IMR-90 (cell line): ENCODE results near the gene TNFAIP8L1. TPM values are rescaled to one million over a fixed set of nuclear protein-coding genes. Genes with fewer than 3 reads are reported as not detected.
A peak's percentile ranks its signal among the peaks of the same experiment; 100 is the strongest.

ENCODE experiments used
- ATAC-seq: fragments of 200-7000 bp; cut with Tn5 transposase; 2 replicates; pipeline ENCODE4 v1.9.1; 2020; ENCODE audit warnings: low read depth, mild to moderate bottlenecking, moderate library complexity
- BruUV-seq: library from RNA; stranded (reverse); fragments of 400-500 nt; replicated peaks from 2 replicates; lab custom pipeline; 2021; lab: Mats Ljungman, UMichigan
- CTCF ChIA-PET: fragments of 300-600 bp; formaldehyde crosslinking; extraction: SDS; loops from one replicate; lab custom pipeline; 2021; ENCODE audit warnings: antibody characterized with exemption; lab: Yijun Ruan, JAX
- POLR2A ChIA-PET: fragments of 300-600 bp; sonication (Branson Sonifier 250); formaldehyde crosslinking; loops from one replicate; lab custom pipeline; 2022; ENCODE audit warnings: antibody characterized with exemption; ENCODE audit not compliant: unreplicated experiment; lab: Charles Lee
- DNase-seq: peaks from one replicate; pipeline ENCODE4 v3.0.0; 2013
- H2AFZ ChIP-seq: replicated peaks from 2 replicates; pipeline ENCODE3; 2013; ENCODE audit warnings: low read length, mild to moderate bottlenecking; ENCODE audit not compliant: poor library complexity
- H2AK5ac ChIP-seq: 2 replicates; pipeline ENCODE4 v1.6.1; 2013; ENCODE audit warnings: low read depth, low read length, inconsistent platforms
- H2AK9ac ChIP-seq: replicated peaks from 2 replicates; pipeline ENCODE3; 2013; ENCODE audit warnings: mild to moderate bottlenecking, low read depth, low read length, moderate library complexity; ENCODE audit not compliant: poor library complexity
- H2BK120ac ChIP-seq: 2 replicates; pipeline ENCODE4 v1.6.1; 2013; ENCODE audit warnings: low read depth, low read length, inconsistent platforms
- H2BK15ac ChIP-seq: 3 replicates; pipeline ENCODE4 v1.6.1; 2013; ENCODE audit warnings: low read depth, low read length, inconsistent platforms
- H2BK20ac ChIP-seq: 2 replicates; pipeline ENCODE4 v1.6.1; 2013; ENCODE audit warnings: low read depth, mild to moderate bottlenecking, inconsistent platforms, low read length, moderate library complexity
- H2BK5ac ChIP-seq: 2 replicates; pipeline ENCODE4 v1.6.1; 2013; ENCODE audit warnings: mild to moderate bottlenecking, low read depth, low read length, inconsistent platforms; ENCODE audit not compliant: poor library complexity, severe bottlenecking
- H3K14ac ChIP-seq: replicated peaks from 2 replicates; pipeline ENCODE4 v1.6.1; 2013; ENCODE audit warnings: low read depth, low read length, inconsistent platforms
- H3K18ac ChIP-seq: 2 replicates; pipeline ENCODE4 v1.6.1; 2013; ENCODE audit warnings: low read depth, low read length, control low read depth
- H3K23ac ChIP-seq: 2 replicates; pipeline ENCODE4 v1.6.1; 2013; ENCODE audit warnings: low read depth, low read length, inconsistent platforms
- H3K27ac ChIP-seq: 2 replicates; pipeline ENCODE4 v1.5.1; 2013; ENCODE audit warnings: mild to moderate bottlenecking, control low read depth, low read length; ENCODE audit not compliant: insufficient read depth
- H3K27me3 ChIP-seq: 2 replicates; pipeline ENCODE4 v1.6.1; 2013; ENCODE audit warnings: low read length; ENCODE audit not compliant: control insufficient read depth, insufficient read depth
- H3K36me3 ChIP-seq: 2 replicates; pipeline ENCODE4 v1.6.1; 2013; ENCODE audit warnings: low read length, mixed read lengths; ENCODE audit not compliant: control insufficient read depth, insufficient read depth
- H3K4ac ChIP-seq: 2 replicates; pipeline ENCODE4 v1.6.1; 2013; ENCODE audit warnings: low read depth, low read length, inconsistent platforms
- H3K4me1 ChIP-seq: 2 replicates; pipeline ENCODE4 v1.6.1; 2013; ENCODE audit warnings: low read length, mixed read lengths; ENCODE audit not compliant: control insufficient read depth, insufficient read depth
- H3K4me2 ChIP-seq: 2 replicates; pipeline ENCODE4 v1.6.1; 2013; ENCODE audit warnings: low read depth, mild to moderate bottlenecking, control low read depth, low read length, moderate library complexity
- H3K4me3 ChIP-seq: 2 replicates; pipeline ENCODE4 v1.5.1; 2013; ENCODE audit warnings: low read depth, mild to moderate bottlenecking, control low read depth, low read length, moderate library complexity; ENCODE audit not compliant: insufficient read depth
- H3K56ac ChIP-seq: 2 replicates; pipeline ENCODE4 v1.6.1; 2013; ENCODE audit warnings: low read length, inconsistent platforms; ENCODE audit not compliant: insufficient read depth; ENCODE audit errors: extremely low read depth
- H3K79me1 ChIP-seq, 2 experiments: 2 replicates each; pipeline ENCODE4 v1.6.1; 2013; ENCODE audit warnings: low read length in 2 of 2, inconsistent platforms in 1 of 2, low read depth in 1 of 2
- H3K9ac ChIP-seq: 2 replicates; pipeline ENCODE4 v1.6.1; 2013; ENCODE audit warnings: low read depth, low read length, control low read depth
- H3K9me1 ChIP-seq: 2 replicates; pipeline ENCODE4 v1.6.1; 2013; ENCODE audit warnings: low read length, inconsistent platforms; ENCODE audit not compliant: insufficient read depth
- H3K9me3 ChIP-seq: 2 replicates; pipeline ENCODE4 v1.6.1; 2013; ENCODE audit warnings: low read length; ENCODE audit not compliant: control insufficient read depth, insufficient read depth
- H4K20me1 ChIP-seq: 2 replicates; pipeline ENCODE4 v1.6.1; 2013; ENCODE audit warnings: low read length, inconsistent platforms; ENCODE audit not compliant: insufficient read depth
- H4K5ac ChIP-seq: 2 replicates; pipeline ENCODE4 v1.6.1; 2013; ENCODE audit warnings: mild to moderate bottlenecking, low read depth, low read length, control low read depth
- H4K8ac ChIP-seq, 2 experiments: 2 replicates each; pipeline ENCODE4 v1.6.1; 2013; ENCODE audit warnings: low read depth in 2 of 2, low read length in 2 of 2, control low read depth in 1 of 2, inconsistent platforms in 1 of 2
- H4K91ac ChIP-seq: 2 replicates; pipeline ENCODE4 v1.6.1; 2013; ENCODE audit warnings: low read depth, low read length, inconsistent platforms; ENCODE audit not compliant: insufficient read depth
- CHD1 ChIP-seq: IDR thresholded peaks from 2 replicates; pipeline ENCODE4 v1.6.1; 2012; ENCODE audit warnings: low read depth, low read length, improper control_type of control experiment
- FOS ChIP-seq: fragments of 150-350 bp; IDR thresholded peaks from 2 replicates; pipeline ENCODE4 v1.6.1; 2016; ENCODE audit warnings: low read depth, low read length
- MAZ ChIP-seq: IDR thresholded peaks from 2 replicates; pipeline ENCODE4 v1.6.1; 2012; ENCODE audit warnings: low read depth, mild to moderate bottlenecking, low read length, improper control_type of control experiment, moderate library complexity, borderline replicate concordance
- MXI1 ChIP-seq: IDR thresholded peaks from 2 replicates; pipeline ENCODE4 v1.6.1; 2012; ENCODE audit warnings: low read depth, mild to moderate bottlenecking, low read length, moderate library complexity, borderline replicate concordance
- NFE2L2 ChIP-seq: fragments of 150-350 bp; IDR thresholded peaks from 2 replicates; pipeline ENCODE4 v1.6.1; 2016; ENCODE audit warnings: low read depth, mild to moderate bottlenecking, low read length
- POLR2A ChIP-seq: IDR thresholded peaks from 2 replicates; pipeline ENCODE4 v1.6.1; 2012; ENCODE audit warnings: mild to moderate bottlenecking, low read depth, low read length
- RAD21 ChIP-seq: IDR thresholded peaks from 2 replicates; pipeline ENCODE4 v1.6.1; 2012; ENCODE audit warnings: low read length, improper control_type of control experiment
- RCOR1 ChIP-seq: IDR thresholded peaks from 2 replicates; pipeline ENCODE4 v1.6.1; 2012; ENCODE audit warnings: mild to moderate bottlenecking, low read length, improper control_type of control experiment; ENCODE audit not compliant: insufficient replicate concordance
- SMC3 ChIP-seq: fragments of 150-350 bp; IDR thresholded peaks from 2 replicates; pipeline ENCODE4 v1.6.1; 2016; ENCODE audit warnings: low read depth, mild to moderate bottlenecking, antibody characterized with exemption, low read length, moderate library complexity
- USF2 ChIP-seq: fragments of 150-350 bp; IDR thresholded peaks from 2 replicates; pipeline ENCODE4 v1.6.1; 2017; ENCODE audit warnings: mild to moderate bottlenecking, antibody characterized with exemption, low read length, low read depth
- WGBS, 2 experiments: methylation state at CpG; one replicate each; pipeline versions ENCODE4 v1.1.5 to v1.1.7; 2013; ENCODE audit warnings: missing lambda C conversion rate in 2 of 2; ENCODE audit not compliant: insufficient read length in 1 of 2; ENCODE audit errors: extremely low coverage in 2 of 2; 5-methylcytosine and 5-hydroxymethylcytosine counted together
- dilution Hi-C: fragments of 300-500 bp; cut with HindIII; formaldehyde crosslinking; loops from one replicate; pipeline ENCODE4 v1.14.3; 2018; ENCODE audit warnings: low sequenced_read_pairs; ENCODE audit not compliant: unreplicated experiment
- in situ Hi-C: fragments of 300-500 bp; cut with MboI; formaldehyde crosslinking; loops from 3 replicates; pipeline ENCODE4 v1.14.3; 2019; ENCODE audit warnings: low sequenced_read_pairs, inconsistent platforms, mixed read lengths
- intact Hi-C: fragments of 100-400 bp; cut with micrococcal nuclease; formaldehyde crosslinking; loops from 2 replicates; pipeline ENCODE4 v1.10.0; 2022
- polyA plus RNA-seq, 3 experiments: library from polyadenylated mRNA; depleted of rRNA; stranded (reverse); fragments of >200 nt; gene quantifications; 2 replicates each; pipeline ENCODE4 v1.2.3, GENCODE V29; 2012; ENCODE audit warnings: low replicate concordance in 1 of 3
- total RNA-seq: library from RNA; depleted of rRNA; stranded (reverse); fragments of >200 nt; gene quantifications from 2 replicates; pipeline ENCODE4 v1.2.3, GENCODE V29; 2012

Gene TNFAIP8L1
- total and polyA plus RNA-seq, 2 of the 4 experiments (the other 2 are of a cell fraction), result 2.5 to 6.0 TPM

GRCh38 chr19:4699826-4700692 lies 60.7 kb downstream of the TNFAIP8L1 start:
- H3K56ac ChIP-seq, result no peak overlapping the region
- no peak overlapping the region for H3K27ac ChIP-seq
- H2AFZ ChIP-seq, result no peak overlapping the region
- peaks cover 66% of the 10 kb centered on the region for H3K36me3 ChIP-seq
- H4K91ac ChIP-seq, result no peak overlapping the region
- H2AK5ac ChIP-seq, result no peak overlapping the region
- no peak overlapping the region for H2BK120ac ChIP-seq
- no TSS peak for BruUV-seq
- intact Hi-C loops, result no loop called here
- no peak overlapping the region for H3K4me3 ChIP-seq
- in situ Hi-C loops, result no loop called here
- H3K23ac ChIP-seq, result no peak overlapping the region
- no peak overlapping the region for H2BK15ac ChIP-seq
- H4K20me1 ChIP-seq, result no peaks in the 10 kb centered on the region; the same call in 1 of the 2 replicates
- peak overlapping the region; percentile 42 for H2AK9ac ChIP-seq
- H3K4me1 ChIP-seq, result peaks cover 9% of the 10 kb centered on the region; the same call in 1 of the 2 replicates
- no peak overlapping the region for H3K4ac ChIP-seq
- H3K9ac ChIP-seq, result no peak overlapping the region
- peaks cover 15% of the 10 kb centered on the region for H3K9me1 ChIP-seq
- H2BK5ac ChIP-seq, result no peak overlapping the region
- DNase-seq, result no peak
- 95% methylated on average over 25 of the region's 33 CpGs; no CpG with 5 or more reads in 1 of the 2 experiments for WGBS, 2 experiments
- H4K5ac ChIP-seq, result no peak overlapping the region
- no peaks in the 10 kb centered on the region for H3K9me3 ChIP-seq
- no peaks in the 10 kb centered on the region for H3K27me3 ChIP-seq
- no peak for ATAC-seq
- dilution Hi-C loops, result no loop called here
- TF ChIP-seq MAZ (no peak), SMC3 (no peak), NFE2L2 (no peak), CHD1 (no peak), POLR2A (no peak), RAD21 (no peak), USF2 (no peak), RCOR1 (no peak), MXI1 (no peak), FOS (no peak)
- H3K18ac ChIP-seq, result no peak overlapping the region
- peaks cover 0 to 16% of the 10 kb centered on the region in 2 experiments for H3K79me1 ChIP-seq
- POLR2A ChIA-PET, result no interaction called here
- H4K8ac ChIP-seq, result no peak overlapping the region
- H3K4me2 ChIP-seq, result no peak overlapping the region
- H3K14ac ChIP-seq, result no peak overlapping the region
- H2BK20ac ChIP-seq, result no peak overlapping the region
- CTCF ChIA-PET, result no interaction called here
